Measurements from ENCODE around the gene FXYD6.

DNA sequence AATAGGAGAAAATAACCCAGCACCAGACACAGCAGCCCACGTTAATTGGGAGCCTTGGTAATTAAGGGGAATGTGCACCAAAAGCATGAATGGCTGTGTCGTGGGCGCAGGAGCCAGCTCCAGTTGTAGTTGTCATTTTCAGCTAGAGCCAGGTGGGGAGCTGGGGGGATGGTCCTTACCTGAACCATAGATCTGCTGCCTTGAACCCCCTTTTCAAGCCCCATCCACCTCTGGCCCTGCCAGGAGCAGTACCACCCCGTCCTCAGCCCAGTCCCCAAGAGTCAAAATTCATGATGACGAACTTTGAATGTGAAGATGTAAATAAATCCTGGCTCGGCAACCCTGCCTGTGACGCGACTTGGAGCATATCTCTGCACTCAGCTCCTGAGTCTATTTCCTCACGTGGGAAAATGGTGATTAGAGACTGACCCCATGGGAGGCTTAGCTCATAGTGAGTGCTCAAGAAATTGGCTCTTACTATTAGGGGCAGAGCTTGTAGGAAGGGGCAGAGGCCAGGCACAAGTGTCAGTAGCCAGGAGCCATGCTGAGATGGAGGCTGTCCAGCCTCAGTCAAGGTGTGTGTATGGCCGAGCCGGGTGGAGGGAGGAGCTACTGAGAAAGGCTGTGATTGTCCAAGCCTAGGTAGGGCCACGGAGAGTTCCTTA, 794 bp upstream of the FXYD6 start:
- TF ChIP-seq POLR2A (IDR thresholded peaks at IDR 0.05; ENCODE audit: low read length) (no peak), GATA1 (IDR thresholded peaks at IDR 0.05; ENCODE audit: low read depth, low read length) (no peak)

Data from erythroblast (primary cell).